ENCODE data around the gene RAD21L1.

DNA sequence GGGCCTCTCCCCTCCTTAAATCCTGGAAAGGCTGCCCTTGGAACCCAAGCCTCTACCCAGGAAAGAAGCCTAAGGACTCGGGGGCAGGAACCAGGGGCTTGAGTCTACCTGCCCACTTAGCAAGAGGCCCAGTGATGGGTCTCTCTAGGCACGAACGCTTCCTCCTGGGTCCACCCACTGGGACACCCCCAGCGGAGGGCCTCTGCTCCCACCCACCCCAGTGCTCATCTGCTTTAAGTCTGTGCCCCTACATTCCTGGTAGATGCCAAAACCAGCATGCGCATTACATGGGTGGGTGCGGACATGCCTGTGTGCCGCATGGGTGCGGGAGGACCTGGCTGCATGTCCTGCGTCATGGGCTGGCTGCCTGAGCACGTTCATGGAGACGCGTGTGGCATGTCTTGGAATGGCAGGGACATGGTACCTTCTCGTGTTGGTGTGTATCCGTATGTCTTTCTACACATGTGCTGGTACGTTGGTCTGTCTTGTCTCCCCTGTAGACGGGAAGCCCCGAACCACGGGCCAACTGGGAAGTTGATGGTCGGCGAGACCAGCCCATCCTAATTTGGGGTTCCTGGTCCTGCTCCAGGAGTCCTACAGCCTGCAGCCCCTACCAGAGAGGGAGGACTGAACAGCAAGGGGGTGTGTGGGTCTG lies 69.6 kb downstream of the RAD21L1 start:
- TF ChIP-seq TAF1 (IDR thresholded peaks at IDR 0.05; ENCODE audit: borderline replicate concordance, low read depth, low read length) (no peak), POLR2A (IDR thresholded peaks at IDR 0.05; ENCODE audit: low read depth, low read length) (no peak), POLR2AphosphoS5 (IDR thresholded peaks at IDR 0.05; ENCODE audit: low read depth, low read length) (no peak)
